WTC11 (cell line): ENCODE measurements around the gene SLC29A3. TPM values are rescaled to one million over a fixed set of nuclear protein-coding genes. Genes with fewer than 3 reads are reported as not detected.

ENCODE experiments used
- ATAC-seq: fragments of 200-7000 bp; cut with Tn5 transposase; 2 replicates; pipeline ENCODE4 v1.10.0; 2021; ENCODE audit warnings: mild to moderate bottlenecking, moderate library complexity
- CTCF ChIA-PET: fragments of 300-600 bp; sonication (Branson Sonifier 250); formaldehyde crosslinking; loops from one replicate; lab custom pipeline; 2021; ENCODE audit warnings: antibody characterized with exemption; lab: Charles Lee
- POLR2A ChIA-PET: fragments of 350-600 bp; sonication (Branson Sonifier 250); formaldehyde crosslinking; loops from one replicate; lab custom pipeline; 2021; ENCODE audit warnings: antibody characterized with exemption; lab: Charles Lee
- DNase-seq: peaks from one replicate; pipeline ENCODE4 v3.0.0; 2021; ENCODE audit warnings: low spot score
- H3K27ac Mint-ChIP-seq: 2 replicates; pipeline ENCODE4 v1.8.0; 2021; ENCODE audit warnings: mixed read lengths
- H3K27me3 Mint-ChIP-seq: 2 replicates; pipeline ENCODE4 v1.8.0; 2021; ENCODE audit warnings: low read depth, mild to moderate bottlenecking, moderate library complexity, mixed read lengths
- H3K36me3 Mint-ChIP-seq: 2 replicates; pipeline ENCODE4 v1.8.0; 2021; ENCODE audit warnings: mixed read lengths
- H3K4me1 Mint-ChIP-seq: 2 replicates; pipeline ENCODE4 v1.8.0; 2022; ENCODE audit warnings: mixed read lengths
- H3K4me3 Mint-ChIP-seq: 2 replicates; pipeline ENCODE4 v1.8.0; 2021; ENCODE audit warnings: mild to moderate bottlenecking, moderate library complexity, mixed read lengths
- H3K9me3 Mint-ChIP-seq: 2 replicates; pipeline ENCODE4 v1.8.0; 2021; ENCODE audit warnings: mixed read lengths
- CBFB ChIP-seq: sonication (generic); formaldehyde crosslinking; IDR thresholded peaks from 2 replicates; pipeline ENCODE4 v1.8.1; 2022; ENCODE audit warnings: mild to moderate bottlenecking, low read depth, missing genetic modification reagents
- FOXK1 ChIP-seq: sonication (generic); formaldehyde crosslinking; IDR thresholded peaks from 2 replicates; pipeline ENCODE4 v1.8.0; 2022; ENCODE audit warnings: mild to moderate bottlenecking, moderate library complexity, missing genetic modification reagents
- FOXP1 ChIP-seq: sonication (generic); formaldehyde crosslinking; IDR thresholded peaks from 2 replicates; pipeline ENCODE4 v1.8.0; 2022; ENCODE audit warnings: missing genetic modification reagents, mild to moderate bottlenecking, moderate library complexity, borderline replicate concordance
- NFATC4 ChIP-seq: fragments of 250-450 bp; sonication (Bioruptor Pico); IDR thresholded peaks from 2 replicates; pipeline ENCODE4 v1.9.0; 2021; ENCODE audit warnings: mild to moderate bottlenecking
- NR1H2 ChIP-seq: sonication (generic); formaldehyde crosslinking; IDR thresholded peaks from 2 replicates; pipeline ENCODE4 v1.9.0; 2021; ENCODE audit warnings: mild to moderate bottlenecking, moderate library complexity, missing genetic modification reagents
- PRRX2 ChIP-seq: fragments of 250-450 bp; sonication (Bioruptor Pico); IDR thresholded peaks from 2 replicates; pipeline ENCODE4 v1.8.0; 2021; ENCODE audit warnings: mild to moderate bottlenecking
- ZBTB21 ChIP-seq: sonication (generic); formaldehyde crosslinking; IDR thresholded peaks from 2 replicates; pipeline ENCODE4 v1.8.1; 2023; ENCODE audit warnings: mild to moderate bottlenecking, missing genetic modification reagents, borderline replicate concordance
- ZNF263 ChIP-seq: sonication (generic); formaldehyde crosslinking; IDR thresholded peaks from 2 replicates; pipeline ENCODE4 v1.8.1; 2022; ENCODE audit warnings: low read depth, mild to moderate bottlenecking, moderate library complexity, missing genetic modification reagents
- ZNF396 ChIP-seq: fragments of 250-450 bp; sonication (Bioruptor Pico); IDR thresholded peaks from 2 replicates; pipeline ENCODE4 v1.8.0; 2021; ENCODE audit warnings: mild to moderate bottlenecking, moderate library complexity, borderline replicate concordance
- ZNF671 ChIP-seq: fragments of 250-450 bp; sonication (Bioruptor Pico); IDR thresholded peaks from 2 replicates; pipeline ENCODE4 v1.8.0; 2021; ENCODE audit warnings: mild to moderate bottlenecking
- total RNA-seq: library from RNA; stranded (reverse); gene quantifications from 3 replicates; pipeline ENCODE4 v1.2.3, GENCODE V29; 2021
- TF ChIP-seq, protein P1 (sequence below): fragments of 200-600 bp; IDR thresholded peaks from 2 replicates; pipeline ENCODE4 v1.8.0; 2022; ENCODE audit warnings: antibody characterized with exemption
- TF ChIP-seq, protein P2 (sequence below): fragments of 250-450 bp; sonication (Bioruptor Pico); IDR thresholded peaks from 2 replicates; pipeline ENCODE4 v1.9.0; 2021; ENCODE audit warnings: mild to moderate bottlenecking
- TF ChIP-seq, protein P3 (sequence below): sonication (generic); formaldehyde crosslinking; IDR thresholded peaks from 2 replicates; pipeline ENCODE4 v1.8.0; 2022; ENCODE audit warnings: mild to moderate bottlenecking, missing genetic modification reagents
- TF ChIP-seq, protein P4 (sequence below): sonication (generic); formaldehyde crosslinking; IDR thresholded peaks from 2 replicates; pipeline ENCODE4 v1.8.1; 2022; ENCODE audit warnings: low read depth, mild to moderate bottlenecking, moderate library complexity, missing genetic modification reagents, borderline replicate concordance
- TF ChIP-seq, protein P5 (sequence below): fragments of 250-450 bp; sonication (Bioruptor Pico); IDR thresholded peaks from 2 replicates; pipeline ENCODE4 v1.9.0; 2021; ENCODE audit warnings: mild to moderate bottlenecking
- TF ChIP-seq, protein P6 (sequence below): fragments of 250-450 bp; sonication (Bioruptor Pico); IDR thresholded peaks from 2 replicates; pipeline ENCODE4 v1.9.0; 2021; ENCODE audit warnings: mild to moderate bottlenecking, borderline replicate concordance
- TF ChIP-seq, protein P7 (sequence below): sonication (generic); formaldehyde crosslinking; IDR thresholded peaks from 2 replicates; pipeline ENCODE4 v1.8.1; 2023; ENCODE audit warnings: mild to moderate bottlenecking, missing genetic modification reagents

Gene SLC29A3
- total RNA-seq, 1 experiment from 2014 or later, result 9.2 TPM

DNA sequence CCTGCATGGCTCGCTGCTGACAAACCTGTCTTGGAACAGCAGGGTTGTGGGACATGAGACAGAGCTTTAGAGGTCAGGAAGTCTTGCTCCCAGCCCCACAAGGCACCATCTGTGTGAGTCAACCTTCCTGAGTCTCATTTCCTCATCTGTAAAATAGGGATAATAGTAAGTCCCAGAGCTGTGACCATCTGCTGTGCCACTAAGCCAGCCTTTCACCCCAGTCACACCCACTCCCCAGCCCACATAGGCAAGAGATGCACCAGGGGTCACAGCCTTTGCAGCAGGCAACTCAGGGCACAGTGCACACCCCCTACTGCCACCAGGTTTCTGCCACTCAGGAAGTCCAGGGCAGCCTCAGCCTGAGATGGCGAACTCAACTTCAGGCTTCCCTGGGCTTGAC is 48.2 kb downstream of the SLC29A3 start:
- no peaks in the 10 kb centered on the region; the same call in 1 of the 2 replicates for H3K27me3 Mint-ChIP-seq
- no peak overlapping the region; the same call in 1 of the 2 replicates for H3K27ac Mint-ChIP-seq
- ChIA-PET CTCF (interaction anchor here (1.2 to 6.0 kb wide), 6 partner anchors 17 to 341 kb away, joined by 3 to 28 read pairs (median 5); partner anchors contain the start of gene SLC29A3), POLR2A (interaction anchor here (1.5 kb wide), 1 partner anchor 10 kb away, joined by 5 read pairs; no protein-coding TSS in a partner anchor)
- TF ChIP-seq, protein P1, sequence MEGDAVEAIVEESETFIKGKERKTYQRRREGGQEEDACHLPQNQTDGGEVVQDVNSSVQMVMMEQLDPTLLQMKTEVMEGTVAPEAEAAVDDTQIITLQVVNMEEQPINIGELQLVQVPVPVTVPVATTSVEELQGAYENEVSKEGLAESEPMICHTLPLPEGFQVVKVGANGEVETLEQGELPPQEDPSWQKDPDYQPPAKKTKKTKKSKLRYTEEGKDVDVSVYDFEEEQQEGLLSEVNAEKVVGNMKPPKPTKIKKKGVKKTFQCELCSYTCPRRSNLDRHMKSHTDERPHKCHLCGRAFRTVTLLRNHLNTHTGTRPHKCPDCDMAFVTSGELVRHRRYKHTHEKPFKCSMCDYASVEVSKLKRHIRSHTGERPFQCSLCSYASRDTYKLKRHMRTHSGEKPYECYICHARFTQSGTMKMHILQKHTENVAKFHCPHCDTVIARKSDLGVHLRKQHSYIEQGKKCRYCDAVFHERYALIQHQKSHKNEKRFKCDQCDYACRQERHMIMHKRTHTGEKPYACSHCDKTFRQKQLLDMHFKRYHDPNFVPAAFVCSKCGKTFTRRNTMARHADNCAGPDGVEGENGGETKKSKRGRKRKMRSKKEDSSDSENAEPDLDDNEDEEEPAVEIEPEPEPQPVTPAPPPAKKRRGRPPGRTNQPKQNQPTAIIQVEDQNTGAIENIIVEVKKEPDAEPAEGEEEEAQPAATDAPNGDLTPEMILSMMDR, result no peak
- TF ChIP-seq NR1H2 (CRISPR knock-in tag) (no peak), FOXP1 (CRISPR knock-in tag) (no peak), PRRX2 (CRISPR knock-in tag) (no peak), ZNF263 (CRISPR knock-in tag) (no peak), CBFB (no peak), ZNF396 (CRISPR knock-in tag) (no peak)
- TF ChIP-seq, protein P2, sequence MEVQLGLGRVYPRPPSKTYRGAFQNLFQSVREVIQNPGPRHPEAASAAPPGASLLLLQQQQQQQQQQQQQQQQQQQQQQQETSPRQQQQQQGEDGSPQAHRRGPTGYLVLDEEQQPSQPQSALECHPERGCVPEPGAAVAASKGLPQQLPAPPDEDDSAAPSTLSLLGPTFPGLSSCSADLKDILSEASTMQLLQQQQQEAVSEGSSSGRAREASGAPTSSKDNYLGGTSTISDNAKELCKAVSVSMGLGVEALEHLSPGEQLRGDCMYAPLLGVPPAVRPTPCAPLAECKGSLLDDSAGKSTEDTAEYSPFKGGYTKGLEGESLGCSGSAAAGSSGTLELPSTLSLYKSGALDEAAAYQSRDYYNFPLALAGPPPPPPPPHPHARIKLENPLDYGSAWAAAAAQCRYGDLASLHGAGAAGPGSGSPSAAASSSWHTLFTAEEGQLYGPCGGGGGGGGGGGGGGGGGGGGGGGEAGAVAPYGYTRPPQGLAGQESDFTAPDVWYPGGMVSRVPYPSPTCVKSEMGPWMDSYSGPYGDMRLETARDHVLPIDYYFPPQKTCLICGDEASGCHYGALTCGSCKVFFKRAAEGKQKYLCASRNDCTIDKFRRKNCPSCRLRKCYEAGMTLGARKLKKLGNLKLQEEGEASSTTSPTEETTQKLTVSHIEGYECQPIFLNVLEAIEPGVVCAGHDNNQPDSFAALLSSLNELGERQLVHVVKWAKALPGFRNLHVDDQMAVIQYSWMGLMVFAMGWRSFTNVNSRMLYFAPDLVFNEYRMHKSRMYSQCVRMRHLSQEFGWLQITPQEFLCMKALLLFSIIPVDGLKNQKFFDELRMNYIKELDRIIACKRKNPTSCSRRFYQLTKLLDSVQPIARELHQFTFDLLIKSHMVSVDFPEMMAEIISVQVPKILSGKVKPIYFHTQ (CRISPR knock-in tag), result no peak
- TF ChIP-seq, protein P3, sequence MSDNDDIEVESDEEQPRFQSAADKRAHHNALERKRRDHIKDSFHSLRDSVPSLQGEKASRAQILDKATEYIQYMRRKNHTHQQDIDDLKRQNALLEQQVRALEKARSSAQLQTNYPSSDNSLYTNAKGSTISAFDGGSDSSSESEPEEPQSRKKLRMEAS (CRISPR knock-in tag), result no peak
- TF ChIP-seq, protein P4, sequence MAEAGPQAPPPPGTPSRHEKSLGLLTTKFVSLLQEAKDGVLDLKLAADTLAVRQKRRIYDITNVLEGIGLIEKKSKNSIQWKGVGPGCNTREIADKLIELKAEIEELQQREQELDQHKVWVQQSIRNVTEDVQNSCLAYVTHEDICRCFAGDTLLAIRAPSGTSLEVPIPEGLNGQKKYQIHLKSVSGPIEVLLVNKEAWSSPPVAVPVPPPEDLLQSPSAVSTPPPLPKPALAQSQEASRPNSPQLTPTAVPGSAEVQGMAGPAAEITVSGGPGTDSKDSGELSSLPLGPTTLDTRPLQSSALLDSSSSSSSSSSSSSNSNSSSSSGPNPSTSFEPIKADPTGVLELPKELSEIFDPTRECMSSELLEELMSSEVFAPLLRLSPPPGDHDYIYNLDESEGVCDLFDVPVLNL, result no peak
- TF ChIP-seq, protein P5, sequence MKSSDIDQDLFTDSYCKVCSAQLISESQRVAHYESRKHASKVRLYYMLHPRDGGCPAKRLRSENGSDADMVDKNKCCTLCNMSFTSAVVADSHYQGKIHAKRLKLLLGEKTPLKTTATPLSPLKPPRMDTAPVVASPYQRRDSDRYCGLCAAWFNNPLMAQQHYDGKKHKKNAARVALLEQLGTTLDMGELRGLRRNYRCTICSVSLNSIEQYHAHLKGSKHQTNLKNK, result no peak
- ATAC-seq (no peak), DNase-seq (no peak)
- H3K4me3 Mint-ChIP-seq, result no peak overlapping the region
- no peaks in the 10 kb centered on the region for H3K9me3 Mint-ChIP-seq
- H3K4me1 Mint-ChIP-seq, result peaks cover 4% of the 10 kb centered on the region; the same call in 1 of the 2 replicates
- H3K36me3 Mint-ChIP-seq, result peaks cover 3% of the 10 kb centered on the region; the same call in 1 of the 2 replicates

DNA sequence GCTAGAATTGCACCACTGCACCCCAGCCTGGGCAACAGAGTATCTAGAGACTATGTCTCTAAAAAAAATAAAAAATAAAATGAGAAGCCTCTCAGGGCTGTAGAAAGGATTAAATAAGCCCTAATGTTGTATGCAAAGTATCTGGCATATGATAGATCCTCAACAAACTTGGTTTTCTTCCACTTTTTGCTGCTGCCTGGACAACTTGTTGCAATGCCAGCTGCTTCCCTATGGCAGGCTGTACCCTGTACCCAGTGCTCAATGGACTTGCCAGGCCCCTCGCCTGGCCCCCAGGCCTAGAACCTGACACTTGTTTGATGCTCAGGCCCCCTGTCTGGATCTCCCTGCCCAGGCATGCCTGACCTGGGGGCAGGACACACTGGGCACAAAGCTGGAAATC is 49.1 kb downstream of the SLC29A3 start:
- no peak overlapping the region for H3K27ac Mint-ChIP-seq
- ATAC-seq, result no peak

More for the DNA sequence above, 49.1 kb downstream of the SLC29A3 start:
- Mint-ChIP-seq H3K36me3 (no peaks in the 10 kb centered on the region), H3K4me3 (no peak overlapping the region), H3K27me3 (no peaks in the 10 kb centered on the region; the same call in 1 of the 2 replicates), H3K9me3 (no peaks in the 10 kb centered on the region), H3K4me1 (peaks cover 4% of the 10 kb centered on the region; the same call in 1 of the 2 replicates)
- ChIA-PET POLR2A (interaction anchor here (0.5 to 1.5 kb wide), 2 partner anchors 9 to 1387 kb away, joined by 3 to 5 read pairs; no protein-coding TSS in a partner anchor), CTCF (interaction anchor here (1.4 to 1.6 kb wide), 3 partner anchors 13 to 49 kb away, joined by 3 to 12 read pairs (median 5); partner anchors contain the start of gene SLC29A3)
- DNase-seq, result no peak
- TF ChIP-seq, protein P3 (CRISPR knock-in tag), result no peak
- TF ChIP-seq FOXK1 (CRISPR knock-in tag), result no peak
- no peak for TF ChIP-seq ZBTB21
- TF ChIP-seq ZNF671 (CRISPR knock-in tag), result no peak
- TF ChIP-seq, protein P6, sequence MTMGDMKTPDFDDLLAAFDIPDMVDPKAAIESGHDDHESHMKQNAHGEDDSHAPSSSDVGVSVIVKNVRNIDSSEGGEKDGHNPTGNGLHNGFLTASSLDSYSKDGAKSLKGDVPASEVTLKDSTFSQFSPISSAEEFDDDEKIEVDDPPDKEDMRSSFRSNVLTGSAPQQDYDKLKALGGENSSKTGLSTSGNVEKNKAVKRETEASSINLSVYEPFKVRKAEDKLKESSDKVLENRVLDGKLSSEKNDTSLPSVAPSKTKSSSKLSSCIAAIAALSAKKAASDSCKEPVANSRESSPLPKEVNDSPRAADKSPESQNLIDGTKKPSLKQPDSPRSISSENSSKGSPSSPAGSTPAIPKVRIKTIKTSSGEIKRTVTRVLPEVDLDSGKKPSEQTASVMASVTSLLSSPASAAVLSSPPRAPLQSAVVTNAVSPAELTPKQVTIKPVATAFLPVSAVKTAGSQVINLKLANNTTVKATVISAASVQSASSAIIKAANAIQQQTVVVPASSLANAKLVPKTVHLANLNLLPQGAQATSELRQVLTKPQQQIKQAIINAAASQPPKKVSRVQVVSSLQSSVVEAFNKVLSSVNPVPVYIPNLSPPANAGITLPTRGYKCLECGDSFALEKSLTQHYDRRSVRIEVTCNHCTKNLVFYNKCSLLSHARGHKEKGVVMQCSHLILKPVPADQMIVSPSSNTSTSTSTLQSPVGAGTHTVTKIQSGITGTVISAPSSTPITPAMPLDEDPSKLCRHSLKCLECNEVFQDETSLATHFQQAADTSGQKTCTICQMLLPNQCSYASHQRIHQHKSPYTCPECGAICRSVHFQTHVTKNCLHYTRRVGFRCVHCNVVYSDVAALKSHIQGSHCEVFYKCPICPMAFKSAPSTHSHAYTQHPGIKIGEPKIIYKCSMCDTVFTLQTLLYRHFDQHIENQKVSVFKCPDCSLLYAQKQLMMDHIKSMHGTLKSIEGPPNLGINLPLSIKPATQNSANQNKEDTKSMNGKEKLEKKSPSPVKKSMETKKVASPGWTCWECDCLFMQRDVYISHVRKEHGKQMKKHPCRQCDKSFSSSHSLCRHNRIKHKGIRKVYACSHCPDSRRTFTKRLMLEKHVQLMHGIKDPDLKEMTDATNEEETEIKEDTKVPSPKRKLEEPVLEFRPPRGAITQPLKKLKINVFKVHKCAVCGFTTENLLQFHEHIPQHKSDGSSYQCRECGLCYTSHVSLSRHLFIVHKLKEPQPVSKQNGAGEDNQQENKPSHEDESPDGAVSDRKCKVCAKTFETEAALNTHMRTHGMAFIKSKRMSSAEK, result no peak
- TF ChIP-seq, protein P7, sequence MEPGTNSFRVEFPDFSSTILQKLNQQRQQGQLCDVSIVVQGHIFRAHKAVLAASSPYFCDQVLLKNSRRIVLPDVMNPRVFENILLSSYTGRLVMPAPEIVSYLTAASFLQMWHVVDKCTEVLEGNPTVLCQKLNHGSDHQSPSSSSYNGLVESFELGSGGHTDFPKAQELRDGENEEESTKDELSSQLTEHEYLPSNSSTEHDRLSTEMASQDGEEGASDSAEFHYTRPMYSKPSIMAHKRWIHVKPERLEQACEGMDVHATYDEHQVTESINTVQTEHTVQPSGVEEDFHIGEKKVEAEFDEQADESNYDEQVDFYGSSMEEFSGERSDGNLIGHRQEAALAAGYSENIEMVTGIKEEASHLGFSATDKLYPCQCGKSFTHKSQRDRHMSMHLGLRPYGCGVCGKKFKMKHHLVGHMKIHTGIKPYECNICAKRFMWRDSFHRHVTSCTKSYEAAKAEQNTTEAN, result no peak
- no peak for TF ChIP-seq NFATC4 (CRISPR knock-in tag)
